Spleen (tissue), 11 donors: Measurements from ENCODE around the gene UGT2A2. TPM values are rescaled to one million over a fixed set of nuclear protein-coding genes. Genes with fewer than 3 reads are reported as not detected.

Experiments
- DNase-seq: peaks from one replicate; pipeline ENCODE4 v3.0.0-alpha.2; 2020
- H3K27ac ChIP-seq, 8 donors: fragments of 200-600 bp; sonication (generic) in 7 of 8; 1 replicate in 4 of 8; 2 replicates in 4 of 8; pipeline versions ENCODE4 v1.5.0 to v1.8.0; 2016 to 2021; ENCODE audit warnings: inconsistent platforms in 4 of 8, mild to moderate bottlenecking in 4 of 8, moderate library complexity in 1 of 8
- H3K27me3 ChIP-seq, 7 donors: fragments of 200-600 bp; sonication (generic) in 6 of 7; replicated peaks in 1 of 7; 1 replicate in 4 of 7; 2 replicates in 3 of 7; pipeline versions ENCODE4 v1.5.0 to v1.8.0; 2016 to 2021; ENCODE audit warnings: inconsistent platforms in 3 of 7, mild to moderate bottlenecking in 1 of 7
- H3K36me3 ChIP-seq, 6 donors: fragments of 200-600 bp; sonication (generic) in 5 of 6; 1 replicate in 4 of 6; 2 replicates in 2 of 6; pipeline versions ENCODE4 v1.5.0 to v1.8.0; 2016 to 2021; ENCODE audit warnings: inconsistent platforms in 2 of 6
- H3K4me1 ChIP-seq, 6 donors: fragments of 200-600 bp; sonication (generic) in 5 of 6; 1 replicate in 3 of 6; 2 replicates in 3 of 6; pipeline versions ENCODE4 v1.5.0 to v1.8.0; 2016 to 2021; ENCODE audit warnings: inconsistent platforms in 3 of 6
- H3K4me3 ChIP-seq, 8 donors: fragments of 200-600 bp; sonication (generic) in 7 of 8; 1 replicate in 4 of 8; 2 replicates in 4 of 8; pipeline versions ENCODE4 v1.5.0 to v1.8.0; 2016 to 2021; ENCODE audit warnings: inconsistent platforms in 4 of 8, mild to moderate bottlenecking in 4 of 8, moderate library complexity in 2 of 8
- H3K9me3 ChIP-seq, 8 donors: fragments of 200-600 bp; sonication (generic) in 7 of 8; 1 replicate in 4 of 8; 2 replicates in 4 of 8; pipeline versions ENCODE4 v1.5.0 to v1.8.0; 2016 to 2021; ENCODE audit warnings: inconsistent platforms in 4 of 8
- POLR2A ChIP-seq, 3 donors: fragments of 450-650 bp; IDR thresholded peaks; one replicate each; pipeline ENCODE4 v1.5.1; 2017; ENCODE audit warnings: antibody characterized with exemption in 3 of 3, mild to moderate bottlenecking in 1 of 3
- POLR2AphosphoS5 ChIP-seq, 3 donors: sonication (generic); formaldehyde crosslinking; IDR thresholded peaks; one replicate each; pipeline ENCODE4 v1.5.1; 2017; ENCODE audit warnings: antibody characterized with exemption in 3 of 3
- WGBS, 5 donors: extraction: QIAGEN DNeasy Blood & Tissue Kit in 3 of 5; methylation state at CpG; one replicate each; pipeline versions ENCODE4 v1.1.5 to v1.1.7; 2013 to 2018; 5-methylcytosine and 5-hydroxymethylcytosine counted together
- intact Hi-C: fragments of 100-400 bp; cut with DNase I; formaldehyde crosslinking; loops from one replicate; pipeline ENCODE4 v1.15.0; 2023; ENCODE audit warnings: low total_unique reads
- polyA plus RNA-seq, 3 donors: library from polyadenylated mRNA; stranded (reverse); fragments of 200-250 nt; gene quantifications; one replicate each; pipeline ENCODE4 v1.2.1, GENCODE V29; 2013
- small RNA-seq, 4 donors: library from RNA; depleted of rRNA; stranded (forward); fragments of <200 nt; gene quantifications; one replicate each; pipeline ENCODE3, GENCODE V24; 2016
- total RNA-seq, 7 donors: library from RNA; depleted of rRNA in 3 of 7; stranded (reverse); fragments of >200 nt in 3 of 7; fragmentation: NEBNext Ultra II Directional in 4 of 7; extraction: Animal tissue kit (Norgen Biotek cat#: 25700) in 4 of 7; gene quantifications; one replicate each; pipeline versions ENCODE4 v1.1.0 to v1.2.1, GENCODE V29; 2016 to 2021
- TF ChIP-seq, protein P1 (sequence below), 11 experiments: fragments of 200-600 bp in 7 of 11; fragments of 450-650 bp in 4 of 11; sonication (generic) in 4 of 11; IDR thresholded peaks in 8 of 11; conservative IDR thresholded peaks in 3 of 11; 1 replicate in 7 of 11; 2 replicates in 4 of 11; pipeline versions ENCODE4 v1.4.0 to v1.8.0; 2016 to 2021; ENCODE audit warnings: antibody characterized with exemption in 11 of 11, inconsistent platforms in 4 of 11, mild to moderate bottlenecking in 1 of 11
- donor health status: healthy with polysubstance abuse.
- donor health status: DM: no; HTN: no; CAD: no; lungs with moderate emphysema.
- donor health status: DM: no; HTN: no; CAD: no.
- donor health status: Bipolar disorder and iron deficiency.
- donor health status: healthy.
- donor health status: DM: no; HTN: no; CAD: no.
- donor health status: DM: yes; HTN: yes; CAD: no.

Gene UGT2A2
- total and polyA plus RNA-seq, 10 donors, result not detected

GRCh38 chr4:69563424-69563823 is 76.0 kb downstream of the UGT2A2 start:
- 33 to 87% (median 37%) methylated on average over 2 of the region's 2 CpGs for WGBS, 5 donors
- no peaks in the 10 kb centered on the region for H3K36me3 ChIP-seq
- no peaks in the 10 kb centered on the region for H3K27me3 ChIP-seq
- H3K9me3 ChIP-seq, result peaks cover 0 to 12% (median 1%) of the 10 kb centered on the region in 8 donors
- H3K27ac ChIP-seq, result no peak overlapping the region
- intact Hi-C loops, result no loop called here
- H3K4me1 ChIP-seq, result no peaks in the 10 kb centered on the region
- no peak overlapping the region for H3K4me3 ChIP-seq
- DNase-seq, result no peak
- TF ChIP-seq POLR2A (IDR thresholded peaks at IDR 0.05) (no peak), POLR2AphosphoS5 (IDR thresholded peaks at IDR 0.05) (no peak)
- TF ChIP-seq, protein P1, sequence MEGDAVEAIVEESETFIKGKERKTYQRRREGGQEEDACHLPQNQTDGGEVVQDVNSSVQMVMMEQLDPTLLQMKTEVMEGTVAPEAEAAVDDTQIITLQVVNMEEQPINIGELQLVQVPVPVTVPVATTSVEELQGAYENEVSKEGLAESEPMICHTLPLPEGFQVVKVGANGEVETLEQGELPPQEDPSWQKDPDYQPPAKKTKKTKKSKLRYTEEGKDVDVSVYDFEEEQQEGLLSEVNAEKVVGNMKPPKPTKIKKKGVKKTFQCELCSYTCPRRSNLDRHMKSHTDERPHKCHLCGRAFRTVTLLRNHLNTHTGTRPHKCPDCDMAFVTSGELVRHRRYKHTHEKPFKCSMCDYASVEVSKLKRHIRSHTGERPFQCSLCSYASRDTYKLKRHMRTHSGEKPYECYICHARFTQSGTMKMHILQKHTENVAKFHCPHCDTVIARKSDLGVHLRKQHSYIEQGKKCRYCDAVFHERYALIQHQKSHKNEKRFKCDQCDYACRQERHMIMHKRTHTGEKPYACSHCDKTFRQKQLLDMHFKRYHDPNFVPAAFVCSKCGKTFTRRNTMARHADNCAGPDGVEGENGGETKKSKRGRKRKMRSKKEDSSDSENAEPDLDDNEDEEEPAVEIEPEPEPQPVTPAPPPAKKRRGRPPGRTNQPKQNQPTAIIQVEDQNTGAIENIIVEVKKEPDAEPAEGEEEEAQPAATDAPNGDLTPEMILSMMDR (IDR thresholded peaks at IDR 0.05 in 8 of 11, conservative IDR thresholded peaks at IDR 0.05 in 3 of 11), result no peak

DNA sequence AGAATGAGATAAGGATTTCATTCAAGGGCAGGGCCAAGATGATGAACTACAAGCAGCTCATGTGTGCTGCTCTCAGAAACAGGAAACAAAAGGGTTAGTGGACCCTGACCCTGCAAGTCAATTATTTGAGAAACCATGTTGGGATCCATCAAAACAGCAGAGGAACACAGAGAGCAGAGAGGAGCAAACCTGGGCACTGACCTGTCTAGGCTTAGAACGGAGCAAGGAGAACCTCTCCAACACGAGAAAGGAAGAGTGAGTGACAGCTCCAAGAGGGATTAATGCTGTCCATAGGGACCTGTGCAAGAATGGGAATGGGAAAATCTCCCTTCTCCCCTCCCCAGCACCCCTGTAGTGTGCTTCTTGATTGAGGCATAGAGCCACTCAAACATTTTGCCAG is 89.8 kb downstream of the UGT2A2 start:
- Histone ChIP-seq H3K27ac (no peak overlapping the region), H3K4me1 (no peaks in the 10 kb centered on the region), H3K27me3 (no peaks in the 10 kb centered on the region), H3K4me3 (no peak overlapping the region), H3K9me3 (no peaks in the 10 kb centered on the region), H3K36me3 (no peaks in the 10 kb centered on the region)
- no peak for DNase-seq
- no peak for TF ChIP-seq POLR2A (IDR thresholded peaks at IDR 0.05)
- TF ChIP-seq POLR2AphosphoS5 (IDR thresholded peaks at IDR 0.05), result no peak
- TF ChIP-seq, protein P1 (IDR thresholded peaks at IDR 0.05 in 8 of 11, conservative IDR thresholded peaks at IDR 0.05 in 3 of 11), result no peak
- intact Hi-C loops, result no loop called here
- 45 to 74% (median 57%) methylated on average over 2 of the region's 2 CpGs for WGBS, 5 donors

- no peak overlapping the region for H3K27ac ChIP-seq
- WGBS, 5 donors, result 48 to 64% (median 56%) methylated on average over 6 of the region's 6 CpGs
- H3K4me3 ChIP-seq, result no peak overlapping the region
- no peak for DNase-seq
- intact Hi-C loops, result no loop called here
- H3K4me1 ChIP-seq, result no peaks in the 10 kb centered on the region
- no peaks in the 10 kb centered on the region for H3K9me3 ChIP-seq
- TF ChIP-seq, protein P1 (IDR thresholded peaks at IDR 0.05 in 8 of 11, conservative IDR thresholded peaks at IDR 0.05 in 3 of 11), result no peak
- TF ChIP-seq POLR2A (IDR thresholded peaks at IDR 0.05), result no peak
- no peak for TF ChIP-seq POLR2AphosphoS5 (IDR thresholded peaks at IDR 0.05)
- H3K36me3 ChIP-seq, result no peaks in the 10 kb centered on the region
- no peaks in the 10 kb centered on the region for H3K27me3 ChIP-seq
Measured at GRCh38 chr4:69546134-69546765, 93.2 kb downstream of the UGT2A2 start.

Small RNAs within 50 kb of the gene (small RNA-seq; reads per million reads assigned to genes)
- 0 reads per million in 4 donors for gene UGT2A2

Other genes with a start within 250 kb of the UGT2A2 start
- not detected for gene UGT2B4, start 143.7 kb downstream of the UGT2A2 start, total RNA-seq
- under 1 TPM in 2 of 3 donors, not detected in 1; 0.03 to 0.09 TPM for gene UGT2B4, start 143.7 kb downstream of the UGT2A2 start, polyA plus RNA-seq
- not detected for gene UGT2A1, start 13.6 kb upstream of the UGT2A2 start, total RNA-seq
- not detected for gene UGT2A1, start 13.6 kb upstream of the UGT2A2 start, polyA plus RNA-seq
- 10 to 100 TPM; 14.4 to 53.1 (median 33.4) TPM for gene SULT1B1, start 121.0 kb upstream of the UGT2A2 start, total RNA-seq
- gene SULT1B1, start 121.0 kb upstream of the UGT2A2 start, polyA plus RNA-seq, result 1 to 10 TPM; 1.1 to 4.3 (median 1.4) TPM
- gene SULT1E1, start 220.5 kb upstream of the UGT2A2 start, total RNA-seq, result not detected
- not detected for gene SULT1E1, start 220.5 kb upstream of the UGT2A2 start, polyA plus RNA-seq